ENCODE measurements around the gene LPAR5. TPM values are rescaled to one million over a fixed set of nuclear protein-coding genes. Genes with fewer than 3 reads are reported as not detected.

Gene LPAR5
- total RNA-seq, 1 experiment from 2014 or later = 0.15 TPM

DNA sequence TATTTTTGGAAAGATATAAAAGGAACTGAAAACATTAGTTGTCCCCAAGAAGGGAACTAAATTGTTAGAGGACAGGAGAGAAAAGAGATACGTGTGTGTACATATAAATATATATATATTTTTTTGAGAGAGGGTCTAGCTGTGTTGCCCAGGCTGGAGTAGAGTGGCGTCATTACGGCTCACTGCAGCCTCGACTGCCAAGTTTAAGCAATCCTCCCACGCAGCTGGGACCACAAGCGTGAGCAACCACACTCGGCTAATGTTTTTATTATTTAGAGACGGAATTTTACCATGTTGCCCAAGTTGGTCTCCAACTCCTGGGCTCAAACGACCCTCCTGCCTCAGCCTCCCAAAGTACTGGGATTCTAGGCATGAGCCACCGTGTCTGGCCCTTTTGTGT, 51.5 kb downstream of the LPAR5 start:
- POLR2A ChIA-PET (ENCODE audit: low non-redundant PET) = no interaction called here
- H3K27me3 ChIP-seq (replicated peaks; ENCODE audit: insufficient read depth, low read depth, low read length, poor library complexity) = no peaks in the 10 kb centered on the region
- TF ChIP-seq, protein P1, sequence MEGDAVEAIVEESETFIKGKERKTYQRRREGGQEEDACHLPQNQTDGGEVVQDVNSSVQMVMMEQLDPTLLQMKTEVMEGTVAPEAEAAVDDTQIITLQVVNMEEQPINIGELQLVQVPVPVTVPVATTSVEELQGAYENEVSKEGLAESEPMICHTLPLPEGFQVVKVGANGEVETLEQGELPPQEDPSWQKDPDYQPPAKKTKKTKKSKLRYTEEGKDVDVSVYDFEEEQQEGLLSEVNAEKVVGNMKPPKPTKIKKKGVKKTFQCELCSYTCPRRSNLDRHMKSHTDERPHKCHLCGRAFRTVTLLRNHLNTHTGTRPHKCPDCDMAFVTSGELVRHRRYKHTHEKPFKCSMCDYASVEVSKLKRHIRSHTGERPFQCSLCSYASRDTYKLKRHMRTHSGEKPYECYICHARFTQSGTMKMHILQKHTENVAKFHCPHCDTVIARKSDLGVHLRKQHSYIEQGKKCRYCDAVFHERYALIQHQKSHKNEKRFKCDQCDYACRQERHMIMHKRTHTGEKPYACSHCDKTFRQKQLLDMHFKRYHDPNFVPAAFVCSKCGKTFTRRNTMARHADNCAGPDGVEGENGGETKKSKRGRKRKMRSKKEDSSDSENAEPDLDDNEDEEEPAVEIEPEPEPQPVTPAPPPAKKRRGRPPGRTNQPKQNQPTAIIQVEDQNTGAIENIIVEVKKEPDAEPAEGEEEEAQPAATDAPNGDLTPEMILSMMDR (conservative IDR thresholded peaks at IDR 0.05; ENCODE audit: low read depth, low read length) = no peak
- TF ChIP-seq EZH2 (IDR thresholded peaks at IDR 0.05; ENCODE audit: borderline replicate concordance, low read depth, low read length, poor library complexity, severe bottlenecking) = no peak
- no peaks in the 10 kb centered on the region for H3K9me3 ChIP-seq (ENCODE audit: low read depth, low read length, poor library complexity, severe bottlenecking)
- CTCF ChIA-PET = no interaction called here
- no peak overlapping the region for H3K27ac ChIP-seq (ENCODE audit: low read depth, low read length, poor library complexity, severe bottlenecking)
- no peaks in the 10 kb centered on the region for H3K4me1 ChIP-seq (ENCODE audit: insufficient read depth, low read length, poor library complexity, severe bottlenecking)
- BruUV-seq (replicated peaks) = no TSS peak
- no peak for DNase-seq (ENCODE audit: low spot score)
- H3K4me3 ChIP-seq (ENCODE audit: low read depth, low read length, poor library complexity, severe bottlenecking) = no peak overlapping the region
- intact Hi-C loops (cut with micrococcal nuclease; ENCODE audit: unreplicated experiment) = no loop called here
- H3K36me3 ChIP-seq (ENCODE audit: insufficient read depth, low read length, poor library complexity, severe bottlenecking) = peaks cover 84% of the 10 kb centered on the region

GRCh38 chr12:6582959-6583358, 52.8 kb downstream of the LPAR5 start:
- TF ChIP-seq EZH2 (IDR thresholded peaks at IDR 0.05; ENCODE audit: borderline replicate concordance, low read depth, low read length, poor library complexity, severe bottlenecking) = no peak
- TF ChIP-seq, protein P1 (conservative IDR thresholded peaks at IDR 0.05; ENCODE audit: low read depth, low read length) = no peak
- H3K4me1 ChIP-seq (ENCODE audit: insufficient read depth, low read length, poor library complexity, severe bottlenecking) = no peaks in the 10 kb centered on the region
- intact Hi-C loops (cut with micrococcal nuclease; ENCODE audit: unreplicated experiment) = no loop called here
- no peak overlapping the region for H3K4me3 ChIP-seq (ENCODE audit: low read depth, low read length, poor library complexity, severe bottlenecking)
- H3K27me3 ChIP-seq (replicated peaks; ENCODE audit: insufficient read depth, low read depth, low read length, poor library complexity) = no peaks in the 10 kb centered on the region
- H3K36me3 ChIP-seq (ENCODE audit: insufficient read depth, low read length, poor library complexity, severe bottlenecking) = peaks cover 85% of the 10 kb centered on the region
- H3K9me3 ChIP-seq (ENCODE audit: low read depth, low read length, poor library complexity, severe bottlenecking) = no peaks in the 10 kb centered on the region
- CTCF ChIA-PET = no interaction called here
- POLR2A ChIA-PET (ENCODE audit: low non-redundant PET) = no interaction called here
- BruUV-seq (replicated peaks) = TSS peak; percentile 78
- DNase-seq (ENCODE audit: low spot score) = no peak
- no peak overlapping the region for H3K27ac ChIP-seq (ENCODE audit: low read depth, low read length, poor library complexity, severe bottlenecking)

GRCh38 chr12:6582196-6582595, 53.6 kb downstream of the LPAR5 start:
- Histone ChIP-seq H3K27ac (ENCODE audit: low read depth, low read length, poor library complexity, severe bottlenecking) (no peak overlapping the region), H3K36me3 (ENCODE audit: insufficient read depth, low read length, poor library complexity, severe bottlenecking) (peaks cover 85% of the 10 kb centered on the region), H3K27me3 (replicated peaks; ENCODE audit: insufficient read depth, low read depth, low read length, poor library complexity) (no peaks in the 10 kb centered on the region), H3K4me1 (ENCODE audit: insufficient read depth, low read length, poor library complexity, severe bottlenecking) (no peaks in the 10 kb centered on the region), H3K4me3 (ENCODE audit: low read depth, low read length, poor library complexity, severe bottlenecking) (no peak overlapping the region), H3K9me3 (ENCODE audit: low read depth, low read length, poor library complexity, severe bottlenecking) (no peaks in the 10 kb centered on the region)
- intact Hi-C loops (cut with micrococcal nuclease; ENCODE audit: unreplicated experiment) = no loop called here
- CTCF ChIA-PET = no interaction called here
- POLR2A ChIA-PET (ENCODE audit: low non-redundant PET) = no interaction called here
- peak; percentile 17 for DNase-seq (ENCODE audit: low spot score)
- no peak for TF ChIP-seq EZH2 (IDR thresholded peaks at IDR 0.05; ENCODE audit: borderline replicate concordance, low read depth, low read length, poor library complexity, severe bottlenecking)
- TF ChIP-seq, protein P1 (conservative IDR thresholded peaks at IDR 0.05; ENCODE audit: low read depth, low read length) = peak; percentile 43
- no TSS peak for BruUV-seq (replicated peaks)

Data from A673 (cell line).